GM23338 (cell line): Measurements from ENCODE around the gene WDCP. TPM values are rescaled to one million over a fixed set of nuclear protein-coding genes. Genes with fewer than 3 reads are reported as not detected.

Source experiments
- ATAC-seq: fragments of 200-7000 bp; cut with Tn5 transposase; 3 replicates; pipeline ENCODE4 v1.9.1; 2020
- DNase-seq: peaks from one replicate; pipeline ENCODE4 v3.0.0-alpha.2; 2015; ENCODE audit warnings: low spot score
- H2AFZ ChIP-seq: fragments of 200-600 bp; sonication (generic); 2 replicates; pipeline ENCODE4 v1.8.0; 2016; ENCODE audit warnings: antibody characterized with exemption, mild to moderate bottlenecking, moderate library complexity
- H3F3A ChIP-seq: fragments of 200-600 bp; sonication (generic); replicated peaks from 2 replicates; pipeline ENCODE4 v1.8.0; 2017; ENCODE audit warnings: antibody characterized with exemption, mixed run types, low read depth
- H3K27ac ChIP-seq: fragments of 200-600 bp; sonication (generic); 2 replicates; pipeline ENCODE4 v1.6.1; 2016; ENCODE audit warnings: low read depth
- H3K27me3 ChIP-seq: fragments of 200-600 bp; sonication (generic); 2 replicates; pipeline ENCODE4 v1.8.0; 2016; ENCODE audit warnings: mild to moderate bottlenecking, mixed run types, moderate library complexity; ENCODE audit not compliant: insufficient read depth
- H3K36me3 ChIP-seq: fragments of 200-600 bp; sonication (generic); 2 replicates; pipeline ENCODE4 v1.8.0; 2016; ENCODE audit warnings: mild to moderate bottlenecking; ENCODE audit not compliant: insufficient read depth
- H3K4me1 ChIP-seq: fragments of 200-600 bp; sonication (generic); 2 replicates; pipeline ENCODE4 v1.8.0; 2016; ENCODE audit warnings: mild to moderate bottlenecking, moderate library complexity; ENCODE audit not compliant: insufficient read depth
- H3K4me2 ChIP-seq: fragments of 200-600 bp; sonication (generic); 2 replicates; pipeline ENCODE4 v1.7.1; 2017; ENCODE audit warnings: mixed run types
- H3K4me3 ChIP-seq: fragments of 200-600 bp; sonication (generic); 2 replicates; pipeline ENCODE4 v1.6.1; 2016; ENCODE audit warnings: mixed run types
- H3K79me2 ChIP-seq: fragments of 200-600 bp; sonication (generic); replicated peaks from 2 replicates; pipeline ENCODE4 v1.8.0; 2017; ENCODE audit warnings: mild to moderate bottlenecking; ENCODE audit not compliant: insufficient read depth
- H3K9me2 ChIP-seq: fragments of 200-600 bp; sonication (generic); 2 replicates; pipeline ENCODE4 v1.8.0; 2017; ENCODE audit not compliant: insufficient read depth
- H4K20me1 ChIP-seq: fragments of 200-600 bp; sonication (generic); replicated peaks from 2 replicates; pipeline ENCODE4 v1.8.0; 2017; ENCODE audit warnings: mild to moderate bottlenecking; ENCODE audit not compliant: insufficient read depth
- H3K27ac Mint-ChIP-seq: 2 replicates; pipeline ENCODE4 v1.8.0; 2020; ENCODE audit warnings: inconsistent platforms, mild to moderate bottlenecking, moderate library complexity, mixed read lengths
- H3K27me3 Mint-ChIP-seq: 3 replicates; pipeline ENCODE4 v1.8.0; 2022; ENCODE audit warnings: low read depth, mild to moderate bottlenecking, moderate library complexity, mixed read lengths, inconsistent platforms; ENCODE audit not compliant: insufficient read depth, poor library complexity
- H3K36me3 Mint-ChIP-seq: 3 replicates; pipeline ENCODE4 v1.8.0; 2021; ENCODE audit warnings: low read depth, mild to moderate bottlenecking, inconsistent platforms, moderate library complexity, mixed read lengths
- H3K4me1 Mint-ChIP-seq: 3 replicates; pipeline ENCODE4 v1.8.0; 2020; ENCODE audit warnings: mild to moderate bottlenecking, inconsistent platforms, mixed read lengths
- H3K4me3 Mint-ChIP-seq: 3 replicates; pipeline ENCODE4 v1.8.0; 2021; ENCODE audit warnings: moderate library complexity, mild to moderate bottlenecking, inconsistent platforms, mixed read lengths
- H3K9me3 Mint-ChIP-seq: 3 replicates; pipeline ENCODE4 v1.8.0; 2020; ENCODE audit warnings: moderate library complexity, mild to moderate bottlenecking, inconsistent platforms, mixed read lengths
- CREB1 ChIP-seq: fragments of 250-450 bp; sonication (Bioruptor Pico); IDR thresholded peaks from 2 replicates; pipeline ENCODE4 v1.5.0; 2020; ENCODE audit warnings: low read depth, mild to moderate bottlenecking, moderate library complexity
- EZH2 ChIP-seq: fragments of 200-600 bp; sonication (generic); IDR thresholded peaks from one replicate; pipeline ENCODE4 v1.8.0; 2017; ENCODE audit warnings: antibody characterized with exemption, mild to moderate bottlenecking, low read depth; ENCODE audit not compliant: unreplicated experiment
- EZH2phosphoT487 ChIP-seq: fragments of 200-600 bp; sonication (generic); IDR thresholded peaks from one replicate; pipeline ENCODE4 v1.8.1; 2018; ENCODE audit warnings: antibody characterized with exemption; ENCODE audit not compliant: unreplicated experiment
- POLR2AphosphoS5 ChIP-seq: IDR thresholded peaks from 2 replicates; pipeline ENCODE4 v1.6.1; 2016; ENCODE audit warnings: antibody characterized with exemption, low read depth
- STAT1 ChIP-seq: IDR thresholded peaks from one replicate; pipeline ENCODE4 v1.6.1; 2016; ENCODE audit warnings: antibody characterized with exemption; ENCODE audit not compliant: unreplicated experiment
- polyA plus RNA-seq: library from polyadenylated mRNA; unstranded; fragments of >200 nt; fragmentation: Nextera tagmentation; extraction: Ambion mirVana; gene quantifications from 2 replicates; pipeline ENCODE4 v1.2.1, GENCODE V29; 2016
- total RNA-seq: library from RNA; depleted of rRNA; stranded (reverse); fragments of >200 nt; shearing (Covaris generic); gene quantifications from 2 replicates; pipeline ENCODE4 v1.2.3, GENCODE V29; 2014
- TF ChIP-seq, protein P1 (sequence below): IDR thresholded peaks from one replicate; pipeline ENCODE4 v1.6.1; 2018; ENCODE audit warnings: antibody characterized with exemption; ENCODE audit not compliant: unreplicated experiment
- TF ChIP-seq, protein P2 (sequence below), 2 experiments: fragments of 200-600 bp in 1 of 2; sonication (generic) in 1 of 2; conservative IDR thresholded peaks; 2 replicates each; pipeline versions ENCODE4 v1.5.1 to v1.6.1; 2016 to 2017; ENCODE audit warnings: antibody characterized with exemption in 2 of 2, low read depth in 2 of 2, mild to moderate bottlenecking in 2 of 2, moderate library complexity in 1 of 2
- TF ChIP-seq, protein P3 (sequence below): IDR thresholded peaks from 2 replicates; pipeline ENCODE4 v1.6.1; 2016; ENCODE audit warnings: antibody characterized with exemption
- TF ChIP-seq, protein P4 (sequence below): fragments of 250-450 bp; sonication (Bioruptor Pico); IDR thresholded peaks from 2 replicates; pipeline ENCODE4 v1.5.0; 2020; ENCODE audit warnings: mild to moderate bottlenecking, moderate library complexity

WDCP gene
- total and polyA plus RNA-seq, 2 experiments from 2014 or later = 10.5 to 28.6 TPM

DNA sequence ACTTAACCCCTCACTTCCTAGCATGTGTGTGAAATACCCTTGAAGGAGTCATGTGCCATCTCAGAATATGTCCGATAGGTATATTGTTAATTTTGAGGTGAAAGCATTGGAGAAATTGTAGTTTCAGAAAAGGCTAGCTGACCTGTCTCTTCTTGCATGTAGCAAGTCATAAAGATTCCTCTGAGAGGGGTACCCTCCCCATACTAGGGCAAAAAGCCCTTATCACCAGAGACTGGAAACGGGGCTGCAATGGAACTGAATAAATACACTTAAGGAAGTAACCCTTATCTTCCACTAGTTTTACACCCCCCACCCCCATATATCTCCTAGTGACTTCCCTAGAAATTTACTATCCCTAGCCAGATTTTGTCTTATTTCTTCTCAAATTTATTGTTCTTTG lies 30.7 kb upstream of the WDCP start:
- H3K27me3 ChIP-seq = no peaks in the 10 kb centered on the region
- peak overlapping the region; percentile 98 for H3K4me2 ChIP-seq
- DNase-seq (no peak), ATAC-seq (no peak)
- peaks cover 33% of the 10 kb centered on the region for H3K79me2 ChIP-seq
- Mint-ChIP-seq H3K4me1 (peaks cover 24% of the 10 kb centered on the region), H3K4me3 (peak overlapping the region; percentile 96), H3K9me3 (no peaks in the 10 kb centered on the region), H3K27me3 (peaks cover 4% of the 10 kb centered on the region), H3K27ac (peak overlapping the region; percentile 89), H3K36me3 (peaks cover 54% of the 10 kb centered on the region)
- TF ChIP-seq, protein P1, sequence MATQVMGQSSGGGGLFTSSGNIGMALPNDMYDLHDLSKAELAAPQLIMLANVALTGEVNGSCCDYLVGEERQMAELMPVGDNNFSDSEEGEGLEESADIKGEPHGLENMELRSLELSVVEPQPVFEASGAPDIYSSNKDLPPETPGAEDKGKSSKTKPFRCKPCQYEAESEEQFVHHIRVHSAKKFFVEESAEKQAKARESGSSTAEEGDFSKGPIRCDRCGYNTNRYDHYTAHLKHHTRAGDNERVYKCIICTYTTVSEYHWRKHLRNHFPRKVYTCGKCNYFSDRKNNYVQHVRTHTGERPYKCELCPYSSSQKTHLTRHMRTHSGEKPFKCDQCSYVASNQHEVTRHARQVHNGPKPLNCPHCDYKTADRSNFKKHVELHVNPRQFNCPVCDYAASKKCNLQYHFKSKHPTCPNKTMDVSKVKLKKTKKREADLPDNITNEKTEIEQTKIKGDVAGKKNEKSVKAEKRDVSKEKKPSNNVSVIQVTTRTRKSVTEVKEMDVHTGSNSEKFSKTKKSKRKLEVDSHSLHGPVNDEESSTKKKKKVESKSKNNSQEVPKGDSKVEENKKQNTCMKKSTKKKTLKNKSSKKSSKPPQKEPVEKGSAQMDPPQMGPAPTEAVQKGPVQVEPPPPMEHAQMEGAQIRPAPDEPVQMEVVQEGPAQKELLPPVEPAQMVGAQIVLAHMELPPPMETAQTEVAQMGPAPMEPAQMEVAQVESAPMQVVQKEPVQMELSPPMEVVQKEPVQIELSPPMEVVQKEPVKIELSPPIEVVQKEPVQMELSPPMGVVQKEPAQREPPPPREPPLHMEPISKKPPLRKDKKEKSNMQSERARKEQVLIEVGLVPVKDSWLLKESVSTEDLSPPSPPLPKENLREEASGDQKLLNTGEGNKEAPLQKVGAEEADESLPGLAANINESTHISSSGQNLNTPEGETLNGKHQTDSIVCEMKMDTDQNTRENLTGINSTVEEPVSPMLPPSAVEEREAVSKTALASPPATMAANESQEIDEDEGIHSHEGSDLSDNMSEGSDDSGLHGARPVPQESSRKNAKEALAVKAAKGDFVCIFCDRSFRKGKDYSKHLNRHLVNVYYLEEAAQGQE = no peak
- TF ChIP-seq EZH2 (no peak), STAT1 (no peak), POLR2AphosphoS5 (no peak), EZH2phosphoT487 (no peak)
- TF ChIP-seq, protein P2, sequence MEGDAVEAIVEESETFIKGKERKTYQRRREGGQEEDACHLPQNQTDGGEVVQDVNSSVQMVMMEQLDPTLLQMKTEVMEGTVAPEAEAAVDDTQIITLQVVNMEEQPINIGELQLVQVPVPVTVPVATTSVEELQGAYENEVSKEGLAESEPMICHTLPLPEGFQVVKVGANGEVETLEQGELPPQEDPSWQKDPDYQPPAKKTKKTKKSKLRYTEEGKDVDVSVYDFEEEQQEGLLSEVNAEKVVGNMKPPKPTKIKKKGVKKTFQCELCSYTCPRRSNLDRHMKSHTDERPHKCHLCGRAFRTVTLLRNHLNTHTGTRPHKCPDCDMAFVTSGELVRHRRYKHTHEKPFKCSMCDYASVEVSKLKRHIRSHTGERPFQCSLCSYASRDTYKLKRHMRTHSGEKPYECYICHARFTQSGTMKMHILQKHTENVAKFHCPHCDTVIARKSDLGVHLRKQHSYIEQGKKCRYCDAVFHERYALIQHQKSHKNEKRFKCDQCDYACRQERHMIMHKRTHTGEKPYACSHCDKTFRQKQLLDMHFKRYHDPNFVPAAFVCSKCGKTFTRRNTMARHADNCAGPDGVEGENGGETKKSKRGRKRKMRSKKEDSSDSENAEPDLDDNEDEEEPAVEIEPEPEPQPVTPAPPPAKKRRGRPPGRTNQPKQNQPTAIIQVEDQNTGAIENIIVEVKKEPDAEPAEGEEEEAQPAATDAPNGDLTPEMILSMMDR (conservative IDR thresholded peaks at IDR 0.05; ENCODE audit: low read depth in 2 of 2) = no peak
- TF ChIP-seq, protein P3, sequence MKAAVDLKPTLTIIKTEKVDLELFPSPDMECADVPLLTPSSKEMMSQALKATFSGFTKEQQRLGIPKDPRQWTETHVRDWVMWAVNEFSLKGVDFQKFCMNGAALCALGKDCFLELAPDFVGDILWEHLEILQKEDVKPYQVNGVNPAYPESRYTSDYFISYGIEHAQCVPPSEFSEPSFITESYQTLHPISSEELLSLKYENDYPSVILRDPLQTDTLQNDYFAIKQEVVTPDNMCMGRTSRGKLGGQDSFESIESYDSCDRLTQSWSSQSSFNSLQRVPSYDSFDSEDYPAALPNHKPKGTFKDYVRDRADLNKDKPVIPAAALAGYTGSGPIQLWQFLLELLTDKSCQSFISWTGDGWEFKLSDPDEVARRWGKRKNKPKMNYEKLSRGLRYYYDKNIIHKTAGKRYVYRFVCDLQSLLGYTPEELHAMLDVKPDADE = no peak
- H3K4me1 ChIP-seq = peaks cover 28% of the 10 kb centered on the region
- H3K9me2 ChIP-seq = no peaks in the 10 kb centered on the region
- H2AFZ ChIP-seq = peak overlapping the region; percentile 87; the same call in 1 of the 2 replicates
- H3K36me3 ChIP-seq = peaks cover 20% of the 10 kb centered on the region
- peaks cover 27% of the 10 kb centered on the region for H3F3A ChIP-seq
- H4K20me1 ChIP-seq = no peaks in the 10 kb centered on the region; the same call in 1 of the 2 replicates
- H3K27ac ChIP-seq = peak overlapping the region; percentile 93; the same call in 1 of the 2 replicates
- H3K4me3 ChIP-seq = peak overlapping the region; percentile 90

DNA sequence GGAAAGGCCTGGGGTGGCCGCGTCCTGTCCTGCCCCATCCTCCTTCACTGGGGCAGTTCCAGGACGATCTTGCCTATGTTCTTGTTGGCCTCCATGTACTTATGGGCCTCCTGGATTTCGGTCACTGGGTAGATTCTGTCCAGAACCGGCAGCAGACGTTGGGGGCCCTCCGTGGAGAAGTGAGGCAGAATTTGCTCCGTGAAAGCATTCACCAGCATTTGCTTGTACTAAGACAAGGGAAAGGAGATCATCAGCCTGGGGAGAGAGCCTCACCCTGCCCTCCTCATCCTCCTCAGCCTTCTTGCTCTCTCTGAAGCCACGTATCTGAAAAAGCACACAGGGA lies 30.3 kb upstream of the WDCP start:
- no peaks in the 10 kb centered on the region; the same call in 1 of the 2 replicates for H4K20me1 ChIP-seq
- H3K27ac Mint-ChIP-seq = peak overlapping the region; percentile 89
- no peaks in the 10 kb centered on the region for H3K9me2 ChIP-seq
- no peaks in the 10 kb centered on the region for H3K9me3 Mint-ChIP-seq
- peak overlapping the region; percentile 96 for H3K4me3 Mint-ChIP-seq
- peaks cover 54% of the 10 kb centered on the region for H3K36me3 Mint-ChIP-seq
- peaks cover 4% of the 10 kb centered on the region for H3K27me3 Mint-ChIP-seq
- peaks cover 20% of the 10 kb centered on the region for H3K4me1 Mint-ChIP-seq
- H2AFZ ChIP-seq = peak overlapping the region; percentile 87
- H3F3A ChIP-seq = peaks cover 25% of the 10 kb centered on the region
- DNase-seq (no peak), ATAC-seq (no peak)
- H3K79me2 ChIP-seq = peaks cover 35% of the 10 kb centered on the region
- no peaks in the 10 kb centered on the region for H3K27me3 ChIP-seq
- H3K27ac ChIP-seq = peak overlapping the region; percentile 93
- H3K36me3 ChIP-seq = peaks cover 20% of the 10 kb centered on the region
- peak overlapping the region; percentile 98 for H3K4me2 ChIP-seq
- peak overlapping the region; percentile 90 for H3K4me3 ChIP-seq
- H3K4me1 ChIP-seq = peaks cover 28% of the 10 kb centered on the region
- TF ChIP-seq CREB1 (CRISPR knock-in tag) = no peak
- TF ChIP-seq, protein P4, sequence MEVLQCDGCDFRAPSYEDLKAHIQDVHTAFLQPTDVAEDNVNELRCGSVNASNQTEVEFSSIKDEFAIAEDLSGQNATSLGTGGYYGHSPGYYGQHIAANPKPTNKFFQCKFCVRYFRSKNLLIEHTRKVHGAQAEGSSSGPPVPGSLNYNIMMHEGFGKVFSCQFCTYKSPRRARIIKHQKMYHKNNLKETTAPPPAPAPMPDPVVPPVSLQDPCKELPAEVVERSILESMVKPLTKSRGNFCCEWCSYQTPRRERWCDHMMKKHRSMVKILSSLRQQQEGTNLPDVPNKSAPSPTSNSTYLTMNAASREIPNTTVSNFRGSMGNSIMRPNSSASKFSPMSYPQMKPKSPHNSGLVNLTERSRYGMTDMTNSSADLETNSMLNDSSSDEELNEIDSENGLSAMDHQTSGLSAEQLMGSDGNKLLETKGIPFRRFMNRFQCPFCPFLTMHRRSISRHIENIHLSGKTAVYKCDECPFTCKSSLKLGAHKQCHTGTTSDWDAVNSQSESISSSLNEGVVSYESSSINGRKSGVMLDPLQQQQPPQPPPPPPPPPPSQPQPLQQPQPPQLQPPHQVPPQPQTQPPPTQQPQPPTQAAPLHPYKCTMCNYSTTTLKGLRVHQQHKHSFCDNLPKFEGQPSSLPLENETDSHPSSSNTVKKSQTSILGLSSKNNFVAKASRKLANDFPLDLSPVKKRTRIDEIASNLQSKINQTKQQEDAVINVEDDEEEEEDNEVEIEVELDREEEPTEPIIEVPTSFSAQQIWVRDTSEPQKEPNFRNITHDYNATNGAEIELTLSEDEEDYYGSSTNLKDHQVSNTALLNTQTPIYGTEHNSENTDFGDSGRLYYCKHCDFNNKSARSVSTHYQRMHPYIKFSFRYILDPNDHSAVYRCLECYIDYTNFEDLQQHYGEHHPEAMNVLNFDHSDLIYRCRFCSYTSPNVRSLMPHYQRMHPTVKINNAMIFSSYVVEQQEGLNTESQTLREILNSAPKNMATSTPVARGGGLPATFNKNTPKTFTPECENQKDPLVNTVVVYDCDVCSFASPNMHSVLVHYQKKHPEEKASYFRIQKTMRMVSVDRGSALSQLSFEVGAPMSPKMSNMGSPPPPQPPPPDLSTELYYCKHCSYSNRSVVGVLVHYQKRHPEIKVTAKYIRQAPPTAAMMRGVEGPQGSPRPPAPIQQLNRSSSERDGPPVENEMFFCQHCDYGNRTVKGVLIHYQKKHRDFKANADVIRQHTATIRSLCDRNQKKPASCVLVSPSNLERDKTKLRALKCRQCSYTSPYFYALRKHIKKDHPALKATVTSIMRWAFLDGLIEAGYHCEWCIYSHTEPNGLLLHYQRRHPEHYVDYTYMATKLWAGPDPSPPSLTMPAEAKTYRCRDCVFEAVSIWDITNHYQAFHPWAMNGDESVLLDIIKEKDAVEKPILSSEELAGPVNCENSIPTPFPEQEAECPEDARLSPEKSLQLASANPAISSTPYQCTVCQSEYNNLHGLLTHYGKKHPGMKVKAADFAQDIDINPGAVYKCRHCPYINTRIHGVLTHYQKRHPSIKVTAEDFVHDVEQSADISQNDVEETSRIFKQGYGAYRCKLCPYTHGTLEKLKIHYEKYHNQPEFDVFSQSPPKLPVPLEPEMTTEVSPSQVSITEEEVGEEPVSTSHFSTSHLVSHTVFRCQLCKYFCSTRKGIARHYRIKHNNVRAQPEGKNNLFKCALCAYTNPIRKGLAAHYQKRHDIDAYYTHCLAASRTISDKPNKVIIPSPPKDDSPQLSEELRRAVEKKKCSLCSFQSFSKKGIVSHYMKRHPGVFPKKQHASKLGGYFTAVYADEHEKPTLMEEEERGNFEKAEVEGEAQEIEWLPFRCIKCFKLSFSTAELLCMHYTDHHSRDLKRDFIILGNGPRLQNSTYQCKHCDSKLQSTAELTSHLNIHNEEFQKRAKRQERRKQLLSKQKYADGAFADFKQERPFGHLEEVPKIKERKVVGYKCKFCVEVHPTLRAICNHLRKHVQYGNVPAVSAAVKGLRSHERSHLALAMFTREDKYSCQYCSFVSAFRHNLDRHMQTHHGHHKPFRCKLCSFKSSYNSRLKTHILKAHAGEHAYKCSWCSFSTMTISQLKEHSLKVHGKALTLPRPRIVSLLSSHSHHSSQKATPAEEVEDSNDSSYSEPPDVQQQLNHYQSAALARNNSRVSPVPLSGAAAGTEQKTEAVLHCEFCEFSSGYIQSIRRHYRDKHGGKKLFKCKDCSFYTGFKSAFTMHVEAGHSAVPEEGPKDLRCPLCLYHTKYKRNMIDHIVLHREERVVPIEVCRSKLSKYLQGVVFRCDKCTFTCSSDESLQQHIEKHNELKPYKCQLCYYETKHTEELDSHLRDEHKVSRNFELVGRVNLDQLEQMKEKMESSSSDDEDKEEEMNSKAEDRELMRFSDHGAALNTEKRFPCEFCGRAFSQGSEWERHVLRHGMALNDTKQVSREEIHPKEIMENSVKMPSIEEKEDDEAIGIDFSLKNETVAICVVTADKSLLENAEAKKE (CRISPR knock-in tag) = no peak
- no peak for TF ChIP-seq EZH2
- TF ChIP-seq EZH2phosphoT487 = no peak
